WTC11 (cell line): Measurements from ENCODE around the gene WWOX. TPM values are rescaled to one million over a fixed set of nuclear protein-coding genes. Genes with fewer than 3 reads are reported as not detected.

ENCODE experiments used
- ATAC-seq: fragments of 200-7000 bp; cut with Tn5 transposase; 2 replicates; pipeline ENCODE4 v1.10.0; 2021; ENCODE audit warnings: mild to moderate bottlenecking, moderate library complexity
- CTCF ChIA-PET: fragments of 300-600 bp; sonication (Branson Sonifier 250); formaldehyde crosslinking; loops from one replicate; lab custom pipeline; 2021; ENCODE audit warnings: antibody characterized with exemption; lab: Charles Lee
- POLR2A ChIA-PET: fragments of 350-600 bp; sonication (Branson Sonifier 250); formaldehyde crosslinking; loops from one replicate; lab custom pipeline; 2021; ENCODE audit warnings: antibody characterized with exemption; lab: Charles Lee
- DNase-seq: peaks from one replicate; pipeline ENCODE4 v3.0.0; 2021; ENCODE audit warnings: low spot score
- H3K27ac Mint-ChIP-seq: 2 replicates; pipeline ENCODE4 v1.8.0; 2021; ENCODE audit warnings: mixed read lengths
- H3K27me3 Mint-ChIP-seq: 2 replicates; pipeline ENCODE4 v1.8.0; 2021; ENCODE audit warnings: low read depth, mild to moderate bottlenecking, moderate library complexity, mixed read lengths
- H3K36me3 Mint-ChIP-seq: 2 replicates; pipeline ENCODE4 v1.8.0; 2021; ENCODE audit warnings: mixed read lengths
- H3K4me1 Mint-ChIP-seq: 2 replicates; pipeline ENCODE4 v1.8.0; 2022; ENCODE audit warnings: mixed read lengths
- H3K4me3 Mint-ChIP-seq: 2 replicates; pipeline ENCODE4 v1.8.0; 2021; ENCODE audit warnings: mild to moderate bottlenecking, moderate library complexity, mixed read lengths
- H3K9me3 Mint-ChIP-seq: 2 replicates; pipeline ENCODE4 v1.8.0; 2021; ENCODE audit warnings: mixed read lengths
- CREM ChIP-seq: sonication (generic); formaldehyde crosslinking; IDR thresholded peaks from 2 replicates; pipeline ENCODE4 v1.8.1; 2022; ENCODE audit warnings: mild to moderate bottlenecking, missing genetic modification reagents, moderate library complexity
- ESRRA ChIP-seq: sonication (generic); formaldehyde crosslinking; IDR thresholded peaks from 2 replicates; pipeline ENCODE4 v1.8.1; 2022; ENCODE audit warnings: mild to moderate bottlenecking, missing genetic modification reagents, borderline replicate concordance
- FOXP1 ChIP-seq: sonication (generic); formaldehyde crosslinking; IDR thresholded peaks from 2 replicates; pipeline ENCODE4 v1.8.0; 2022; ENCODE audit warnings: missing genetic modification reagents, mild to moderate bottlenecking, moderate library complexity, borderline replicate concordance
- GRHL2 ChIP-seq: fragments of 250-450 bp; sonication (Bioruptor Pico); IDR thresholded peaks from 2 replicates; pipeline ENCODE4 v1.8.0; 2022; ENCODE audit warnings: mild to moderate bottlenecking, moderate library complexity; ENCODE audit not compliant: insufficient replicate concordance, severe bottlenecking
- GTF2I ChIP-seq: fragments of 250-450 bp; sonication (Bioruptor Pico); conservative IDR thresholded peaks from 2 replicates; pipeline ENCODE4 v1.4.0; 2021; ENCODE audit warnings: mild to moderate bottlenecking
- JUN ChIP-seq: sonication (generic); formaldehyde crosslinking; IDR thresholded peaks from 2 replicates; pipeline ENCODE4 v1.8.0; 2023; ENCODE audit warnings: mild to moderate bottlenecking, missing genetic modification reagents
- KAT7 ChIP-seq: sonication (generic); formaldehyde crosslinking; IDR thresholded peaks from 2 replicates; pipeline ENCODE4 v1.8.1; 2023; ENCODE audit warnings: missing genetic modification reagents, mild to moderate bottlenecking, borderline replicate concordance
- MXD4 ChIP-seq: fragments of 250-450 bp; sonication (Bioruptor Pico); IDR thresholded peaks from 2 replicates; pipeline ENCODE4 v1.8.0; 2021; ENCODE audit warnings: mild to moderate bottlenecking, moderate library complexity, borderline replicate concordance
- NR2C2 ChIP-seq: sonication (generic); formaldehyde crosslinking; IDR thresholded peaks from 2 replicates; pipeline ENCODE4 v1.8.0; 2022; ENCODE audit warnings: mild to moderate bottlenecking, missing genetic modification reagents
- SMAD4 ChIP-seq: sonication (generic); formaldehyde crosslinking; IDR thresholded peaks from 2 replicates; pipeline ENCODE4 v1.8.0; 2022; ENCODE audit warnings: mild to moderate bottlenecking, missing genetic modification reagents
- SP1 ChIP-seq: sonication (generic); formaldehyde crosslinking; conservative IDR thresholded peaks from 2 replicates; pipeline ENCODE4 v1.8.1; 2022; ENCODE audit warnings: missing genetic modification reagents
- ZBTB21 ChIP-seq: sonication (generic); formaldehyde crosslinking; IDR thresholded peaks from 2 replicates; pipeline ENCODE4 v1.8.1; 2023; ENCODE audit warnings: mild to moderate bottlenecking, missing genetic modification reagents, borderline replicate concordance
- ZNF121 ChIP-seq: sonication (generic); formaldehyde crosslinking; IDR thresholded peaks from 2 replicates; pipeline ENCODE4 v1.8.0; 2023; ENCODE audit warnings: missing genetic modification reagents
- ZNF138 ChIP-seq: sonication (generic); formaldehyde crosslinking; conservative IDR thresholded peaks from 2 replicates; pipeline ENCODE4 v1.8.1; 2022; ENCODE audit warnings: mild to moderate bottlenecking, moderate library complexity, missing genetic modification reagents
- ZNF423 ChIP-seq: fragments of 250-450 bp; sonication (Bioruptor Pico); IDR thresholded peaks from 2 replicates; pipeline ENCODE4 v2.1.2; 2022; ENCODE audit warnings: mild to moderate bottlenecking, moderate library complexity
- total RNA-seq: library from RNA; stranded (reverse); gene quantifications from 3 replicates; pipeline ENCODE4 v1.2.3, GENCODE V29; 2021
- TF ChIP-seq, protein P1 (sequence below): sonication (generic); formaldehyde crosslinking; IDR thresholded peaks from 2 replicates; pipeline ENCODE4 v1.8.1; 2023; ENCODE audit warnings: mild to moderate bottlenecking, missing genetic modification reagents, moderate library complexity
- TF ChIP-seq, protein P2 (sequence below): fragments of 200-600 bp; IDR thresholded peaks from 2 replicates; pipeline ENCODE4 v1.8.0; 2022; ENCODE audit warnings: antibody characterized with exemption
- TF ChIP-seq, protein P3 (sequence below): fragments of 250-450 bp; sonication (Bioruptor Pico); IDR thresholded peaks from 2 replicates; pipeline ENCODE4 v2.1.2; 2022; ENCODE audit warnings: mild to moderate bottlenecking, moderate library complexity
- TF ChIP-seq, protein P4 (sequence below): fragments of 250-450 bp; sonication (Bioruptor Pico); IDR thresholded peaks from 2 replicates; pipeline ENCODE4 v1.9.0; 2021; ENCODE audit warnings: mild to moderate bottlenecking
- TF ChIP-seq, protein P5 (sequence below): sonication (generic); formaldehyde crosslinking; IDR thresholded peaks from 2 replicates; pipeline ENCODE4 v1.8.0; 2023; ENCODE audit warnings: missing genetic modification reagents

WWOX gene
- total RNA-seq, 1 experiment from 2014 or later, result 15.7 TPM

DNA sequence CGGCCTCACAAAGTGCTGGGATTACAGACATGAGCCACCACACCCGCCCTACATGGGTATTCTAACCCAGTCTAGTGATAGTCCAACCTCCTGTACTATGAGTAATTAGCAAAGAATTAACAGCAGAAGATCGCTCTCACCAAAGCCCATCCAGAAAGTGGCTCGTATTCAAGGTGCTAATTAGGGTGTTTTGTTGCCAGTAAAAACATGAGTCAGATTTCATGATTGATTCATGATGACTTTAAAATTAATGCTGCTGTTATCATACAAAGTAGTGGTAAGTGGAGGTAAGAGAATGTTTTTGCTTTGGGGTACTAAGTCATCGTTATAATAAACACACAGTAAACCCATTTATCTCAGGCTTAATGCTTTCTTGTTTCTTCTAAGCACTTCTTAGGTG is 428.8 kb downstream of the WWOX start:
- ATAC-seq (no peak), DNase-seq (no peak)
- CTCF ChIA-PET, result no interaction called here
- Mint-ChIP-seq H3K4me1 (no peaks in the 10 kb centered on the region), H3K9me3 (no peaks in the 10 kb centered on the region), H3K4me3 (no peak overlapping the region), H3K27me3 (no peaks in the 10 kb centered on the region), H3K36me3 (no peaks in the 10 kb centered on the region), H3K27ac (no peak overlapping the region)
- POLR2A ChIA-PET, result no interaction called here
- TF ChIP-seq, protein P1, sequence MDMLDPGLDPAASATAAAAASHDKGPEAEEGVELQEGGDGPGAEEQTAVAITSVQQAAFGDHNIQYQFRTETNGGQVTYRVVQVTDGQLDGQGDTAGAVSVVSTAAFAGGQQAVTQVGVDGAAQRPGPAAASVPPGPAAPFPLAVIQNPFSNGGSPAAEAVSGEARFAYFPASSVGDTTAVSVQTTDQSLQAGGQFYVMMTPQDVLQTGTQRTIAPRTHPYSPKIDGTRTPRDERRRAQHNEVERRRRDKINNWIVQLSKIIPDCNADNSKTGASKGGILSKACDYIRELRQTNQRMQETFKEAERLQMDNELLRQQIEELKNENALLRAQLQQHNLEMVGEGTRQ, result no peak
- TF ChIP-seq, protein P2, sequence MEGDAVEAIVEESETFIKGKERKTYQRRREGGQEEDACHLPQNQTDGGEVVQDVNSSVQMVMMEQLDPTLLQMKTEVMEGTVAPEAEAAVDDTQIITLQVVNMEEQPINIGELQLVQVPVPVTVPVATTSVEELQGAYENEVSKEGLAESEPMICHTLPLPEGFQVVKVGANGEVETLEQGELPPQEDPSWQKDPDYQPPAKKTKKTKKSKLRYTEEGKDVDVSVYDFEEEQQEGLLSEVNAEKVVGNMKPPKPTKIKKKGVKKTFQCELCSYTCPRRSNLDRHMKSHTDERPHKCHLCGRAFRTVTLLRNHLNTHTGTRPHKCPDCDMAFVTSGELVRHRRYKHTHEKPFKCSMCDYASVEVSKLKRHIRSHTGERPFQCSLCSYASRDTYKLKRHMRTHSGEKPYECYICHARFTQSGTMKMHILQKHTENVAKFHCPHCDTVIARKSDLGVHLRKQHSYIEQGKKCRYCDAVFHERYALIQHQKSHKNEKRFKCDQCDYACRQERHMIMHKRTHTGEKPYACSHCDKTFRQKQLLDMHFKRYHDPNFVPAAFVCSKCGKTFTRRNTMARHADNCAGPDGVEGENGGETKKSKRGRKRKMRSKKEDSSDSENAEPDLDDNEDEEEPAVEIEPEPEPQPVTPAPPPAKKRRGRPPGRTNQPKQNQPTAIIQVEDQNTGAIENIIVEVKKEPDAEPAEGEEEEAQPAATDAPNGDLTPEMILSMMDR, result no peak
- TF ChIP-seq CREM (no peak), ZNF138 (CRISPR knock-in tag) (no peak), SMAD4 (CRISPR knock-in tag) (no peak), ZNF423 (no peak), ZBTB21 (no peak)
- TF ChIP-seq, protein P3, sequence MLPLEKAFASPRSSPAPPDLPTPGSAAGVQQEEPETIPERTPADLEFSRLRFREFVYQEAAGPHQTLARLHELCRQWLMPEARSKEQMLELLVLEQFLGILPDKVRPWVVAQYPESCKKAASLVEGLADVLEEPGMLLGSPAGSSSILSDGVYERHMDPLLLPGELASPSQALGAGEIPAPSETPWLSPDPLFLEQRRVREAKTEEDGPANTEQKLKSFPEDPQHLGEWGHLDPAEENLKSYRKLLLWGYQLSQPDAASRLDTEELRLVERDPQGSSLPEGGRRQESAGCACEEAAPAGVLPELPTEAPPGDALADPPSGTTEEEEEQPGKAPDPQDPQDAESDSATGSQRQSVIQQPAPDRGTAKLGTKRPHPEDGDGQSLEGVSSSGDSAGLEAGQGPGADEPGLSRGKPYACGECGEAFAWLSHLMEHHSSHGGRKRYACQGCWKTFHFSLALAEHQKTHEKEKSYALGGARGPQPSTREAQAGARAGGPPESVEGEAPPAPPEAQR, result no peak

DNA sequence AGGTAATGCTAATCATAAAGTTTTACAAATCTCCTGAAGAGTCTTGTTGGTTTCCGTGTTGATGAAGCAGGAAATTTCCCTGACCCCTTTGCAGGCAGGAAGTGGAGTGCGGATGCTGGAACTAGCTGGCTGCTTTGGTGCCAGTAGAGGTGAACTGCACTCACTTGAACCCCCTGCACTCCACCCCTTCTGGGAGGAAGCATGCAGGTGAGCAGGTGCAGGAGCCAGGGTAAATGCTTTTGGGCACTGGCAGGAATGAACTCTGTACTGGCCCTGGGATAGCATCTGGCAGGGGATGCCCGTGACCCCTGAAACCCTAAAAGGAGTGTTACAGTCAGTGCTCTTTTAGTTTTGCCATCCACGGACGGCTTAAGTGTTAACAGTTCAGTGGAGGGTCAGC is 430.4 kb downstream of the WWOX start:
- Mint-ChIP-seq H3K4me3 (no peak overlapping the region), H3K27ac (no peak overlapping the region), H3K27me3 (no peaks in the 10 kb centered on the region), H3K9me3 (no peaks in the 10 kb centered on the region), H3K4me1 (no peaks in the 10 kb centered on the region), H3K36me3 (no peaks in the 10 kb centered on the region)
- ATAC-seq, result no peak
- POLR2A ChIA-PET, result no interaction called here
- TF ChIP-seq GTF2I (CRISPR knock-in tag) (no peak), JUN (CRISPR knock-in tag) (no peak), ESRRA (no peak), NR2C2 (CRISPR knock-in tag) (no peak), CREM (no peak), KAT7 (no peak), SP1 (CRISPR knock-in tag) (no peak), GRHL2 (CRISPR knock-in tag) (no peak), ZNF121 (no peak), MXD4 (CRISPR knock-in tag) (no peak), FOXP1 (no peak)
- TF ChIP-seq, protein P4, sequence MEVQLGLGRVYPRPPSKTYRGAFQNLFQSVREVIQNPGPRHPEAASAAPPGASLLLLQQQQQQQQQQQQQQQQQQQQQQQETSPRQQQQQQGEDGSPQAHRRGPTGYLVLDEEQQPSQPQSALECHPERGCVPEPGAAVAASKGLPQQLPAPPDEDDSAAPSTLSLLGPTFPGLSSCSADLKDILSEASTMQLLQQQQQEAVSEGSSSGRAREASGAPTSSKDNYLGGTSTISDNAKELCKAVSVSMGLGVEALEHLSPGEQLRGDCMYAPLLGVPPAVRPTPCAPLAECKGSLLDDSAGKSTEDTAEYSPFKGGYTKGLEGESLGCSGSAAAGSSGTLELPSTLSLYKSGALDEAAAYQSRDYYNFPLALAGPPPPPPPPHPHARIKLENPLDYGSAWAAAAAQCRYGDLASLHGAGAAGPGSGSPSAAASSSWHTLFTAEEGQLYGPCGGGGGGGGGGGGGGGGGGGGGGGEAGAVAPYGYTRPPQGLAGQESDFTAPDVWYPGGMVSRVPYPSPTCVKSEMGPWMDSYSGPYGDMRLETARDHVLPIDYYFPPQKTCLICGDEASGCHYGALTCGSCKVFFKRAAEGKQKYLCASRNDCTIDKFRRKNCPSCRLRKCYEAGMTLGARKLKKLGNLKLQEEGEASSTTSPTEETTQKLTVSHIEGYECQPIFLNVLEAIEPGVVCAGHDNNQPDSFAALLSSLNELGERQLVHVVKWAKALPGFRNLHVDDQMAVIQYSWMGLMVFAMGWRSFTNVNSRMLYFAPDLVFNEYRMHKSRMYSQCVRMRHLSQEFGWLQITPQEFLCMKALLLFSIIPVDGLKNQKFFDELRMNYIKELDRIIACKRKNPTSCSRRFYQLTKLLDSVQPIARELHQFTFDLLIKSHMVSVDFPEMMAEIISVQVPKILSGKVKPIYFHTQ, result no peak
- TF ChIP-seq, protein P5, sequence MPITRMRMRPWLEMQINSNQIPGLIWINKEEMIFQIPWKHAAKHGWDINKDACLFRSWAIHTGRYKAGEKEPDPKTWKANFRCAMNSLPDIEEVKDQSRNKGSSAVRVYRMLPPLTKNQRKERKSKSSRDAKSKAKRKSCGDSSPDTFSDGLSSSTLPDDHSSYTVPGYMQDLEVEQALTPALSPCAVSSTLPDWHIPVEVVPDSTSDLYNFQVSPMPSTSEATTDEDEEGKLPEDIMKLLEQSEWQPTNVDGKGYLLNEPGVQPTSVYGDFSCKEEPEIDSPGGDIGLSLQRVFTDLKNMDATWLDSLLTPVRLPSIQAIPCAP (CRISPR knock-in tag), result no peak
- CTCF ChIA-PET, result no interaction called here
- DNase-seq, result no peak
